IPS-18c (cell line): ENCODE measurements around the gene SIX2.
"Not testable (repeated sequence)": the region's sequence is repeated elsewhere in the genome, so short reads cannot be mapped to it uniquely, and the experiment has no call there.

Experiments
- H3K4me3 ChIP-seq: 2 replicates; pipeline ENCODE4 v1.7.0; 2013; ENCODE audit warnings: low read depth, mild to moderate bottlenecking, low read length, moderate library complexity; ENCODE audit not compliant: insufficient read depth
- H3K9me3 ChIP-seq: one replicate; pipeline ENCODE4 v1.6.1; 2013; ENCODE audit warnings: mild to moderate bottlenecking, low read length, moderate library complexity; ENCODE audit not compliant: control insufficient read depth, insufficient read depth

SIX2 gene

GRCh38 chr2:45009303-45009927 lies at the start of gene SIX2:
TSS of gene SIX2 (minus strand) at chr2:45009452. CDS start at chr2:45009110, 342 bp downstream.
- H3K9me3 ChIP-seq: peaks cover 8% of the 10 kb centered on the region
- peak within 1 kb of the TSS; percentile 60 for H3K4me3 ChIP-seq

- H3K4me3 ChIP-seq: no peak overlapping the region
These were observed 45.9 kb upstream of the SIX2 start for GRCh38 chr2:45055162-45055605.

DNA sequence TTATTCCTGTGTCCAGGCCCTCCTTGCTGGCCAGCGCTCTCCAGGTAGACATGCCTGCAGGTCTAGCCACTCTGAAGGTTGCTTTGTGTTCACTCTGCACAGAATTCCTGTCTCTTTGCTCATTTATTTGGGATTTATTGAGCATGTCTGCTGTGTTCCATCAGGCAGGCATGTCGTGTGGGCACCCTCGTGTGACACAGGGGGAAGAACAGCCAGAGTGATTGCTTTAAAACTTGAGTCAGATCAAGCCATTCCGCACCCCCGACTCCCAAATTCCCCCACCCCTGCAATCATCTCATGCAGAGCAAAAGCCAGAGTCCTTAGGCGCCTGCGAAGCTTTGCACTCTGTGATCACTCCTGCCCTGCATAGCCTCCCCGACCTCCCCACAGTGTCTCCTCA lies 44.7 kb upstream of the SIX2 start:
- Histone ChIP-seq H3K9me3 (no peaks in the 10 kb centered on the region), H3K4me3 (no peak overlapping the region)

More at GRCh38 chr2:45055162-45055605, 45.9 kb upstream of the SIX2 start:
- H3K9me3 ChIP-seq: no peaks in the 10 kb centered on the region

DNA sequence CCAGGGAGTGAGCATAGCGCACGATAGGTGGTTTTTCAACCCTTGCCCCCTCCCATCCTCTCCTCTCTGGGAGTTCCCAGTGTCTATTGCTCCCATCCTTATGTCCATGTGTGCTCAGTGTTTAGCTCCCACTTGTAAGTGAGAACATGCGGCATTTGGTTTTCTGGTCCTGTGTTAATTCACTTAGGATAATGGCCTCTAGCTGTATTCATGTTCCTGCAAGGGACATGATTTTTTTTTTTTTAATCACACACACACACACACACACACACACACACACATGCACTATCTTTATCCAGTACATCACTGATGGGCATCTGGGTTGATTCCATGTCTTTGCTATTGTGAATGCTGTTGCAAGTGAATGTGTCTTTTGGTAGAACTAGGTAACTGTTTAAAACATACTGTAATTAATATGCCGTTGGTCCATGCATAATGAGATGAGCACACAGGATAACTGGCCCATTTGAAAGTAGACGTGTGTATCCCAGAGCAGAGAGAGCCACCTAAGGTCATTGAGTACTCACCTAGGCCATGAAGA lies 43.2 kb upstream of the SIX2 start:
- Histone ChIP-seq H3K9me3 (no peaks in the 10 kb centered on the region), H3K4me3 (no peak overlapping the region)

GRCh38 chr2:45049569-45050336 lies 40.5 kb upstream of the SIX2 start:
- Histone ChIP-seq H3K4me3 (no peak overlapping the region), H3K9me3 (no peaks in the 10 kb centered on the region)

- Histone ChIP-seq H3K4me3 (no peak overlapping the region), H3K9me3 (no peaks in the 10 kb centered on the region)
These were observed 38.0 kb upstream of the SIX2 start for GRCh38 chr2:45047301-45047700.

GRCh38 chr2:45046786-45047185 lies 37.5 kb upstream of the SIX2 start:
- Histone ChIP-seq H3K9me3 (no peaks in the 10 kb centered on the region), H3K4me3 (no peak overlapping the region)

DNA sequence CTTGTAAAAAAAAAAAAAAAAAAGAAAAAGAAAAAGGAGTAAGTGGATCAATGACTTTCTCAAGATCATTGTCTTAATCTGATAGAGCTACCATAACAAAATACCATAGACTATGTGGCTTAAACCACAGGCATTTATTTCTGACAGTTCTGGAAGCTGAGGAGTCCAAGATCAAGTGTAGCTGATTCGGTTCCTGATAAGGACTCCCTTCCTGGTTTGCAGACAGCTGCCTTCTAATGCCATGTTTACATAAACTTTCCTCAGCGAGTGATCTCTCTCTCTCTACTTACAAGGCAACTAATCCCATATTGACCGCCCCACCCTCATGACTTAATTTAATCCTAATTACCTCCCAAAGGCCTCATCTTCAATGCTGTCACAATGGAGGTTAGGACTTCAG lies 36.5 kb upstream of the SIX2 start:
- Histone ChIP-seq H3K9me3 (no peaks in the 10 kb centered on the region), H3K4me3 (no peak overlapping the region)

GRCh38 chr2:45044916-45045315 lies 35.7 kb upstream of the SIX2 start:
- no peaks in the 10 kb centered on the region for H3K9me3 ChIP-seq
- no peak overlapping the region for H3K4me3 ChIP-seq

- no peaks in the 10 kb centered on the region for H3K9me3 ChIP-seq
- no peak overlapping the region for H3K4me3 ChIP-seq
These were observed 33.9 kb upstream of the SIX2 start for GRCh38 chr2:45043174-45043573.

DNA sequence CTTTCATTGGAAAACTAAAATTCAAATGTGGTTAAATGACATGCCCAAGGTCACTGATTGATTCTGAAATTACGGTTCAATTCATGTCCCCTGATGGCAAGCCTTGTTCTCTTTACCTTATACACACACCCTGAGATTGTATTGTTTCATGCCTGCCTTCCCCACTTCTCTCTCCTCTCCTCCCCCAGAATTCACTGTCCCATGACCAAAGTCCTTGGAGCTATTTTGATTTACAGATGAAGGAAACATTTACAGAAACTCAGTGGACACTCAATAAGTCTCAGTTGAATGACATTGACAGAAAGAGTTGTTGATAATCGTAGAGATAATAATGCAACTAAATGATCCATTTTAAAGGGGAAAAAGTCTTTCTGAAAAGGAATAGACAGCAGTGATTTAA lies 33.1 kb upstream of the SIX2 start:
- Histone ChIP-seq H3K4me3 (no peak overlapping the region), H3K9me3 (no peaks in the 10 kb centered on the region)

GRCh38 chr2:45040786-45041185 lies 31.5 kb upstream of the SIX2 start:
- no peaks in the 10 kb centered on the region for H3K9me3 ChIP-seq
- H3K4me3 ChIP-seq: no peak overlapping the region

- not testable (repeated sequence) for H3K9me3 ChIP-seq, H3K4me3 ChIP-seq
These were observed 30.6 kb upstream of the SIX2 start for GRCh38 chr2:45039804-45040203.

GRCh38 chr2:45038861-45039260 lies 29.6 kb upstream of the SIX2 start:
- not testable (repeated sequence) for H3K9me3 ChIP-seq, H3K4me3 ChIP-seq

- Histone ChIP-seq H3K9me3 (no peaks in the 10 kb centered on the region), H3K4me3 (no peak overlapping the region)
These were observed 24.1 kb upstream of the SIX2 start for GRCh38 chr2:45033302-45033701.

GRCh38 chr2:45031028-45031427 lies 21.8 kb upstream of the SIX2 start:
- H3K9me3 ChIP-seq: no peaks in the 10 kb centered on the region
- H3K4me3 ChIP-seq: no peak overlapping the region

GRCh38 chr2:45030553-45030952 lies 21.3 kb upstream of the SIX2 start:
- Histone ChIP-seq H3K9me3 (no peaks in the 10 kb centered on the region), H3K4me3 (no peak overlapping the region)

GRCh38 chr2:45029215-45029614 lies 20.0 kb upstream of the SIX2 start:
- Histone ChIP-seq H3K9me3 (no peaks in the 10 kb centered on the region), H3K4me3 (no peak overlapping the region)
